Measurements from ENCODE around the gene WWC2. TPM values are rescaled to one million over a fixed set of nuclear protein-coding genes. Genes with fewer than 3 reads are reported as not detected.
"Not testable (repeated sequence)": the region's sequence is repeated elsewhere in the genome, so short reads cannot be mapped to it uniquely, and the experiment has no call there.

WWC2 gene
- total RNA-seq, 2 experiments from 2014 or later: 0.91 to 1.2 TPM

- H3K27ac Mint-ChIP-seq; H3K36me3 Mint-ChIP-seq; DNase-seq; H3K4me3 Mint-ChIP-seq; ATAC-seq (ENCODE audit: low read depth); H3K9me3 Mint-ChIP-seq; H3K4me1 Mint-ChIP-seq; POLR2A ChIA-PET: not testable (repeated sequence)
- peaks cover 11% of the 10 kb centered on the region for H3K27me3 Mint-ChIP-seq
Observed at GRCh38 chr4:183193730-183194338, 94.8 kb downstream of the WWC2 start.

DNA sequence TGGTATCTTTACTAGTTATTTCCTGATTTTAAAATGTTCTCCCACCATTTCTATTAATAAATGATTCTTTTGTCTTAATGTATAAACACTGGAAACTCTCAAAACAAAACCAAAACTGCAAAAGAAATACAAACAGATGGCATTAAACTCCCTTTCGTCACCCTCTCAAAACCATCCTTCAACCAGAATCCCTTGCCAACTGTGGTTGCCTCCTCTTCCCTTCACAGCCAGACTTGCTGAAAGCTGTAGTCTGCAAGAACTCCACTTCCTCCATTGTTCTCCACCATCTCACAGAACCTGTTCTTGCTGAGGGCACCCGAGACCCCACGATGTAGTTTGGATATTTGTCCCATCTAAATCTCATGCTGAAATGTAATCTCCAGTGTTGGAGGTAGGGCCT lies 96.5 kb downstream of the WWC2 start:
- ATAC-seq (ENCODE audit: low read depth): no peak
- POLR2A ChIA-PET: no interaction called here
- no peak for DNase-seq
- Mint-ChIP-seq H3K9me3 (no peaks in the 10 kb centered on the region), H3K36me3 (no peaks in the 10 kb centered on the region), H3K4me1 (peaks cover 3% of the 10 kb centered on the region), H3K4me3 (no peak overlapping the region), H3K27me3 (peaks cover 7% of the 10 kb centered on the region), H3K27ac (no peak overlapping the region)

- Mint-ChIP-seq H3K4me3 (no peak overlapping the region), H3K36me3 (no peaks in the 10 kb centered on the region), H3K4me1 (peaks cover 2% of the 10 kb centered on the region), H3K9me3 (no peaks in the 10 kb centered on the region), H3K27ac (no peak overlapping the region), H3K27me3 (no peaks in the 10 kb centered on the region)
- ATAC-seq (ENCODE audit: low read depth) (no peak), DNase-seq (no peak)
- POLR2A ChIA-PET: no interaction called here
Observed at GRCh38 chr4:183197140-183197539, 98.1 kb downstream of the WWC2 start.

- H3K4me1 Mint-ChIP-seq: peaks cover 1% of the 10 kb centered on the region
Observed at GRCh38 chr4:183200453-183200852, 101.4 kb downstream of the WWC2 start.

GRCh38 chr4:183201331-183201730 lies 102.3 kb downstream of the WWC2 start:
- Mint-ChIP-seq H3K4me1 (no peaks in the 10 kb centered on the region), H3K9me3 (no peaks in the 10 kb centered on the region), H3K27ac (no peak overlapping the region), H3K27me3 (no peaks in the 10 kb centered on the region), H3K36me3 (no peaks in the 10 kb centered on the region), H3K4me3 (no peak overlapping the region)
- DNase-seq: no peak
- no peak for ATAC-seq (ENCODE audit: low read depth)
- POLR2A ChIA-PET: no interaction called here

More at GRCh38 chr4:183200453-183200852, 101.4 kb downstream of the WWC2 start:
- no peaks in the 10 kb centered on the region for H3K36me3 Mint-ChIP-seq
- POLR2A ChIA-PET: no interaction called here
- no peak for ATAC-seq (ENCODE audit: low read depth)
- H3K27me3 Mint-ChIP-seq: no peaks in the 10 kb centered on the region
- H3K4me3 Mint-ChIP-seq: no peak overlapping the region
- H3K9me3 Mint-ChIP-seq: no peaks in the 10 kb centered on the region
- DNase-seq: no peak
- no peak overlapping the region for H3K27ac Mint-ChIP-seq

DNA sequence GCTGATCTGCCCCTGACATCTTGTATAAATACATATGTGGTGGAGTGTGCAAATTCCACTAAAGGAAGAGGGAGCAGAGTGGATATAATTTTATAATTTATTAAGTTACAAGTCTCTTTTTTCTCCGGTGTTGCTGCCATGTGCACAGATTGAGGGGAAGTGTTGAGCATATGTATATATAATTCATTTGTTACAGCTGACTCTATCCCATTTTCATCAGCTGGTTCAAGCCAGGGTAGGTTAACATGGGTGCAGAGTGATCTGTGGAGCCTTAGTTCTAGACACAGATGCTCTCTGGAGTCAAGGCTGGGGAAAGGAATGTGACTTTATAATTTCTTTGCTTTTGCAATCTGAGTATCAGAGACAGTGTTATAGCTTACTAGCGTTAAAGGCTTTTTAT lies 103.5 kb downstream of the WWC2 start:
- H3K27me3 Mint-ChIP-seq: no peaks in the 10 kb centered on the region
- H3K36me3 Mint-ChIP-seq: no peaks in the 10 kb centered on the region
- POLR2A ChIA-PET: no interaction called here

GRCh38 chr4:183204793-183205192 lies 105.7 kb downstream of the WWC2 start:
- DNase-seq (no peak), ATAC-seq (ENCODE audit: low read depth) (no peak)
- Mint-ChIP-seq H3K4me3 (no peak overlapping the region), H3K4me1 (no peaks in the 10 kb centered on the region), H3K36me3 (no peaks in the 10 kb centered on the region), H3K27me3 (no peaks in the 10 kb centered on the region), H3K27ac (no peak overlapping the region), H3K9me3 (no peaks in the 10 kb centered on the region)
- POLR2A ChIA-PET: no interaction called here

More for the DNA sequence above, 103.5 kb downstream of the WWC2 start:
- H3K4me1 Mint-ChIP-seq: no peaks in the 10 kb centered on the region
- ATAC-seq (ENCODE audit: low read depth) (no peak), DNase-seq (no peak)
- no peaks in the 10 kb centered on the region for H3K9me3 Mint-ChIP-seq
- H3K27ac Mint-ChIP-seq: no peak overlapping the region
- no peak overlapping the region for H3K4me3 Mint-ChIP-seq

DNA sequence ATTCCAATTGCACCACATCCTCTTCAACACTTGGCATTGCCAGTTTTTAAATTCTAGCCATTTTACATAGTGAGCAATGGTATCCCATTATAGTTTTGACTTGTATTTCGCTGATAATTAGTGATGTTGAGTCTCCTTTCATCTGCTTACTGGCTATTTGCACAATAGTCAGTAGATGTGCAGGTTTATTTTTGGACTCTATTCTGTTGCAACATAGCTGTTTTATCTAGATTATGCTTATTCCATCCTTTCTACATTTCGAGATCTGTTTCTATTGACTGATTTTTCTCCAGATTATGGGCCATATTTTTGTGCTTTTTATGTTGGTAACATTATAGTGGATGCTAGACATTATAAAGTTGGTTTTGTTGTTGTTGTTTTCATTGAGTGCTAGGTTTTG lies 106.1 kb downstream of the WWC2 start:
- no peaks in the 10 kb centered on the region for H3K27me3 Mint-ChIP-seq
- no peaks in the 10 kb centered on the region for H3K4me1 Mint-ChIP-seq
- no peak for ATAC-seq (ENCODE audit: low read depth)
- no peak overlapping the region for H3K4me3 Mint-ChIP-seq
- no peak overlapping the region for H3K27ac Mint-ChIP-seq
- no peaks in the 10 kb centered on the region for H3K9me3 Mint-ChIP-seq
- DNase-seq: no peak
- POLR2A ChIA-PET: no interaction called here
- H3K36me3 Mint-ChIP-seq: no peaks in the 10 kb centered on the region

DNA sequence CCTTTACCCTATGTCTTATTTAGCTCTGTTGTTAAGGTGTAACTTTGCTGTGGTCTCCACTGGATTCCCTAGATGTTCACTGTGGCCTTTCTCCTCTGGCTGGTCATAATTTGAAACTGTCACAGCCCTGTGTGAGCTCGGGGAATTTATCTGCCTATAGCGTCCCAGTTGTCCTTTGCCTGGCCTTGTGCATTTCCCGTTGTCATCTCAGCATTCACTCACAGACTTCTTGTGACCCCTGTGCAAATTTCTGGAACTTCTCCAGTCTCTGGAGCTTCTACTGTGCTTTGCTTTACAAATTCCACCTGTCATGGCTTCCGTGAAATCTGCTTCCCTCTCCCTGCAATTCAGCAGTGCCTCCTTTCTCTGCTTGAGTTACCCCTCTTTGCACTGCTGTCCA lies 106.7 kb downstream of the WWC2 start:
- DNase-seq: no peak
- no peaks in the 10 kb centered on the region for H3K9me3 Mint-ChIP-seq
- H3K27ac Mint-ChIP-seq: no peak overlapping the region
- H3K27me3 Mint-ChIP-seq: no peaks in the 10 kb centered on the region
- H3K4me1 Mint-ChIP-seq: no peaks in the 10 kb centered on the region
- H3K4me3 Mint-ChIP-seq: no peak overlapping the region
- no peak for ATAC-seq (ENCODE audit: low read depth)
- H3K36me3 Mint-ChIP-seq: no peaks in the 10 kb centered on the region
- POLR2A ChIA-PET: no interaction called here

- Mint-ChIP-seq H3K27ac (no peak overlapping the region), H3K36me3 (no peaks in the 10 kb centered on the region), H3K4me3 (no peak overlapping the region), H3K4me1 (no peaks in the 10 kb centered on the region), H3K27me3 (no peaks in the 10 kb centered on the region), H3K9me3 (no peaks in the 10 kb centered on the region)
- DNase-seq (no peak), ATAC-seq (ENCODE audit: low read depth) (no peak)
- POLR2A ChIA-PET: no interaction called here
Observed at GRCh38 chr4:183211533-183211932, 112.5 kb downstream of the WWC2 start.

DNA sequence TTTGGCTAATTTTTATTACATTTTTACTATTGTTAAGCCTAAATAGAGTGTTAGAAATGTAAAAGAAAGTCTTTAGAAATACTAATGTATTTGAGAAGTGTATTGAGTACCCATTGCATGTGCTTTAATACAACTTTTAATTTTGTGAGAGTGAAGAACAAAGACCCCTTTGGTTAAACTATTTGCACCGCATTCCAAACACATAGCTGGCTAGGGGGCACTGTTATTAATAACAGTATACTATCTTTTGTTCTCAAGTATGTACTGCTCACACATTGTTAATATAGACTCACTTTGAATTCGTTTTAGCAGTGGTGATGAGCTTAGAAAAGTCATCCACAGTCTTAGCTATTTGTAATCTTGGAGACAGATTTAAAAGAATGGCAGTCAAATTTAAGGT lies 114.9 kb downstream of the WWC2 start:
- Mint-ChIP-seq H3K27me3 (peaks cover 2% of the 10 kb centered on the region), H3K9me3 (no peaks in the 10 kb centered on the region), H3K4me3 (no peak overlapping the region), H3K27ac (no peak overlapping the region), H3K36me3 (no peaks in the 10 kb centered on the region), H3K4me1 (peaks cover 1% of the 10 kb centered on the region)
- no peak for DNase-seq
- no peak for ATAC-seq (ENCODE audit: low read depth)
- POLR2A ChIA-PET: no interaction called here

GRCh38 chr4:183214912-183215488 lies 115.9 kb downstream of the WWC2 start:
- Mint-ChIP-seq H3K36me3 (no peaks in the 10 kb centered on the region), H3K27ac (no peak overlapping the region), H3K4me3 (no peak overlapping the region), H3K4me1 (peaks cover 2% of the 10 kb centered on the region), H3K9me3 (no peaks in the 10 kb centered on the region), H3K27me3 (peaks cover 2% of the 10 kb centered on the region)
- POLR2A ChIA-PET: no interaction called here
- ATAC-seq (ENCODE audit: low read depth) (no peak), DNase-seq (no peak)

GRCh38 chr4:183220236-183220635 lies 121.2 kb downstream of the WWC2 start:
- peaks cover 2% of the 10 kb centered on the region for H3K4me1 Mint-ChIP-seq
- H3K4me3 Mint-ChIP-seq: no peak overlapping the region
- H3K27me3 Mint-ChIP-seq: peaks cover 2% of the 10 kb centered on the region
- ATAC-seq (ENCODE audit: low read depth) (no peak), DNase-seq (no peak)
- no peaks in the 10 kb centered on the region for H3K9me3 Mint-ChIP-seq
- H3K27ac Mint-ChIP-seq: no peak overlapping the region
- POLR2A ChIA-PET: no interaction called here
- no peaks in the 10 kb centered on the region for H3K36me3 Mint-ChIP-seq

DNA sequence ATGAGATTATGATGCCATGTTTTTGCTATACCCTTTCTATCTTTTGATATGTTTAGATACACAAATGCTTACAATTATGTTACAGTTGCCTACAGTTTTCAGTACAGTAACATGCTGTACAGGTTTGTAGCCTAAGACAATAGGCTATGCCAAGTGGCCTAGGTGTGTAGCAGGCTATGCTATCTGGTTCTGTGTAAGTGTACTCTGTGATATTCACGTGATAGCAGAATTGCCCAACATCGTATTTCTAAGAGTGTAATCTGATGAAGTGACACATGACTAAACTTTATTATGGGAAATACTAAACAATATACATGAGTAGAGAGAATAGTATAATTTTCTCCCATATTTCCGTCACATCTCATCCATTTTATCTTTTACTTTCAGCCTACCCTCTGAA lies 124.0 kb downstream of the WWC2 start:
- Mint-ChIP-seq H3K27ac (no peak overlapping the region), H3K4me3 (no peak overlapping the region), H3K27me3 (peaks cover 5% of the 10 kb centered on the region), H3K4me1 (peaks cover 2% of the 10 kb centered on the region), H3K36me3 (no peaks in the 10 kb centered on the region), H3K9me3 (no peaks in the 10 kb centered on the region)
- DNase-seq (no peak), ATAC-seq (ENCODE audit: low read depth) (no peak)
- POLR2A ChIA-PET: no interaction called here

- Mint-ChIP-seq H3K36me3 (no peaks in the 10 kb centered on the region), H3K4me3 (no peak overlapping the region)
Observed at GRCh38 chr4:183229397-183229796, 130.3 kb downstream of the WWC2 start.

More at GRCh38 chr4:183229397-183229796, 130.3 kb downstream of the WWC2 start:
- DNase-seq: no peak
- H3K4me1 Mint-ChIP-seq: no peaks in the 10 kb centered on the region
- peaks cover 8% of the 10 kb centered on the region for H3K27me3 Mint-ChIP-seq
- POLR2A ChIA-PET: no interaction called here
- no peaks in the 10 kb centered on the region for H3K9me3 Mint-ChIP-seq
- ATAC-seq (ENCODE audit: low read depth): no peak
- no peak overlapping the region for H3K27ac Mint-ChIP-seq
